ENCODE measurements around the gene HRH2.

The HRH2 gene

DNA sequence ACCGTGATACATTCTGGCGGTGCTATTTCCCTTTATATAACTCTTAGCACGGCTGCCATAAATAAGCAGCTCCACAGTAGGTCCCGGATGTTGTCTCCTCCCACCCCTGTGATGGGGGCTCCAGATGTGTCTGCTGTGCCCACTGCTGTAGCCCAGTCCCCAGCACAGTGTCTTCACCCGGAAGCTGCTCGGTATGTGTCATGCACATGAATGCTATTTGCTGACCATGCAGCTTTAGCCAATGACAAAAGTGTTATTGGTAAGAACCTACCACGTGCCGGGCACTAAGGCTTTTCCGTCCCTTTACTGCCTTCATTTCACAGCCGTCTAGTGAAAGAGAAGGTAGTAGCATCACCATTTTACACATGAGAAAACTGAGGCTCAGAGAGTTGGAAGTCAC lies 20.2 kb downstream of the HRH2 start:
- TF ChIP-seq CTCF (IDR thresholded peaks at IDR 0.05; ENCODE audit: extremely low read depth, insufficient read depth, missing control alignments): no peak
- in situ Hi-C loops (cut with MboI; ENCODE audit: low pct_unique_long_range_greater_than_20kb, low sequenced_read_pairs, unreplicated experiment): no loop called here
- DNase-seq (ENCODE audit: low spot score): no peak

DNA sequence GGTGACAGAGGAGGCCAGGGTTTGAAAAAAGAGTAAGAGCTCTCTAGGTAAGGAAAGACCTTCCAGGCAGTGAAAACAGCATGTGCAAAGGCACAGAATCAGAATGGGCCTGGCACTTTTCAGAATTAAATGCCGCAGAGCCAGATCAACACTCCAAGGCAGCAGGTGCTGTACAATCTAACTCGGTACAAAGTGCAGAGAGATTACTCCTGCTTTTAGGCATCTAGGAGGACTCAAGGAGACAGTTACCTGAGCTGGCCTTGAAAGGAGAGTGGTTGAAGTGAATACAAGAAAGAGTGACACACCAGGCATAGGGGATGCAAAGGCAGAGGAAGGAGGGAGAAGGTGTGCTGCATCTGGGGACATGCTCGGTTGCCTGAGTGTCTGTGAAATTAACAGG lies 21.5 kb downstream of the HRH2 start:
- DNase-seq (ENCODE audit: low spot score): no peak

DNA sequence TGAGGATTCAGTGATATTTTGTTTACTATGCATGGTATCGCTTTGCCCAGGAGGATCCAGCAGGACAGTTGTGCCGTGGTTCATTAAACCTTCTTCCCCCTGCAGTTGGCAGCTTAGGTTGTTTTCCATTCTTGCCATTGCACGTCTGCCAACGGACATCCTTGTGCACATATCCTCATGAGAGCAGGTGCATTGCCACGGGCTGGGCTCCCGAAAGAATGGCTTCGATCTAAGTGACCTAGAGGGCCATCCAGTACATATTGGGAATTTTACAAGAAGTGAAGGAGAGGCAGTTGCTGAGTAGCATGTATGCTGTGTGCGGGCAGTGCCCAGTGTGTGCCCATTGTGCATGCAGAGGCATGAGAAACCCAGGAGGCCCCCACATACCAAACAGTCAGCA lies 22.1 kb downstream of the HRH2 start:
- no peak for TF ChIP-seq CTCF (IDR thresholded peaks at IDR 0.05; ENCODE audit: extremely low read depth, insufficient read depth, missing control alignments)
- in situ Hi-C loops (cut with MboI; ENCODE audit: low pct_unique_long_range_greater_than_20kb, low sequenced_read_pairs, unreplicated experiment): no loop called here
- DNase-seq (ENCODE audit: low spot score): no peak

More for the DNA sequence above, 21.5 kb downstream of the HRH2 start:
- TF ChIP-seq CTCF (IDR thresholded peaks at IDR 0.05; ENCODE audit: extremely low read depth, insufficient read depth, missing control alignments): no peak
- in situ Hi-C loops (cut with MboI; ENCODE audit: low pct_unique_long_range_greater_than_20kb, low sequenced_read_pairs, unreplicated experiment): no loop called here

DNA sequence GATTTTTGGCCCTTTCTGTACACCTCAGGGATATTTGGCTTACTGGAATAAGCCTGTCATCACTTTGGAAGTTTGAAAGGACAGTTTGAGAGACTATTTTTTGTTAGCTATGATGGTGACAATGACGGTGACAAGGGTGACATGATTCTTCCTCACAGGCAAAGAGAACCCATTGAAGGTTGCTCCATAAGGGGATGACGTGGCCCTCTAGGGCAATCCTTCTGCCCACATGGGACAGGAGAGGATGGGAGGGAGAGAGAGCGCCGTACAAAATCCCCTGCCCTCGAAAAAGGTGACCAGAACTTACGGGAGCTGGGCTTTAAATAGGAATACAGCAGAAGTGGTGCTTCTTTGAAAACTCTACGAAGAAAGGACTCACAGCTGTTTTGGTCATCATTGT lies 22.6 kb downstream of the HRH2 start:
- no peak for DNase-seq (ENCODE audit: low spot score)
- in situ Hi-C loops (cut with MboI; ENCODE audit: low pct_unique_long_range_greater_than_20kb, low sequenced_read_pairs, unreplicated experiment): no loop called here
- TF ChIP-seq CTCF (IDR thresholded peaks at IDR 0.05; ENCODE audit: extremely low read depth, insufficient read depth, missing control alignments): no peak

DNA sequence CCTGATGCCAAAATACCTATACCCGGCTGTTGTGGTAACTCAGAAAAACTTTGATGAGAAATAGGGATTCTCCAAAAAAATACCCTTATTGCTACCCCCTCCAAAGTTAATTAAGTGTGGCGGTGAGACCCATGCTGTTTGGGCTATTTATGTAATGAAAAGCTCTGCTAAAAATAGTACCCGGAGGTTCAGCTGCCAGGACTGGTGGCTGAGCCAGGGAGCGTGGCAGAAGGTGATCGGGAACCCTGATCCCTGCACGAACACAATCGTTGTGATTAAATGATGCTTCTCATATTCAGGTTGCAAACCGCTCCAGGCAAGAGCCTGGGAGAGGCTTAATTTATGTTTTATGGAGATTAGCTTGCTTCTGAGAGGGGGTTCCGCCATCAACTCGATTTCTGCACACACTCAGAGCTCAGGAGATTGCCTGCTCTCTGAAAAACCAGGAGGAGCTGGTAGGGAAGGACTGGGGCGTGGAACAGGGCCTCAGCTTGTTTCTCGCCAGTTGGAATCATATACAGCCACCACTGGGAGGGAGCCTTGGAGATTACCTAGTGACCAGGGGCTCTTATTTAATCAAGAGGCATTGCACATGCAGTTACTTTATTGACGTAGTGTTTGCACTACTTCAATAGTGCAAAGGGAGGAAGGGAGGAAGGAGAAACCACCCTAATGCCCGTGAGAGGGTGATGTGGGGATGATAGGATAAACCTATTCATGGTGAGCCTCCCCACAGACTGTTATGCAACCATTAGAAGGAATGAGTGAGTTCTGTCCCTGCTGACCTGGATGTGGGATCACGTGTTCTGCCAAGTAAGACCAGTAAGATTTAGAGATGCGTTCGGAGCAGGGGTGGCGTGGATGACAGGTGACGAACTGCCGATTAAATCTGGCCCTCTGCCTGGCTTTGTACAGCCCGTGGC lies 23.4 kb downstream of the HRH2 start:
- no peak for DNase-seq (ENCODE audit: low spot score)
- no peak for TF ChIP-seq CTCF (IDR thresholded peaks at IDR 0.05; ENCODE audit: extremely low read depth, insufficient read depth, missing control alignments)
- in situ Hi-C loops (cut with MboI; ENCODE audit: low pct_unique_long_range_greater_than_20kb, low sequenced_read_pairs, unreplicated experiment): no loop called here

GRCh38 chr5:175681968-175682340 lies 24.1 kb downstream of the HRH2 start:
- no peak for DNase-seq (ENCODE audit: low spot score)
- in situ Hi-C loops (cut with MboI; ENCODE audit: low pct_unique_long_range_greater_than_20kb, low sequenced_read_pairs, unreplicated experiment): no loop called here
- TF ChIP-seq CTCF (IDR thresholded peaks at IDR 0.05; ENCODE audit: extremely low read depth, insufficient read depth, missing control alignments): no peak

Measured in GM13977 (cell line).